ENCODE data around the gene PSMD11.
A peak's percentile ranks its signal among the peaks of the same experiment; 100 is the strongest.
"Not testable (repeated sequence)": the region's sequence is repeated elsewhere in the genome, so short reads cannot be mapped to it uniquely, and the experiment has no call there.

PSMD11 gene

GRCh38 chr17:32444301-32445073 lies at the start of gene PSMD11:
Gene PSMD11 (plus strand): TSS chr17:32444510. CDS start chr17:32444524, 14 bp downstream.
- DNase-seq: peak; percentile 96 to 99 (median 98)

DNA sequence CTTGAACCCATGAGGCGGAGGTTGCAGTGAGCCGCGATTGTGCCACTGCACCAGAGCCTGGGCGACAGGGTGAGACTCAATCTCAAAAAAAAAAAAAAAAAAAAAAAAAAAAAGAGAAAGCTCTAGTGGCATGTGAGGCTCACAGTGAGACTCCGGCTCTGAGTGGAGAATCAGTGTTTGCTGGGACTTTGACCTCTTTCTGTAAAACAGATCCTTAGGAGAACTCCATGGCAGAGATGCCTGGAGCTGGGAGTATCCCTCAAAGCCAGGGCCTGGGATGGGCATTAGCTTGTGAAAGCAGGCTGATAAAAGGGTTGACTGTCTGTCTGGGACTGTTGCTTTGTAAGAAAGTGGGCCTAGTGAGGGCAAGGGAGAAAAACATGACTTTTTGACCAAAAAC lies 48.0 kb upstream of the PSMD11 start:
- no peak for DNase-seq

- DNase-seq: no peak
These were observed 45.4 kb upstream of the PSMD11 start for GRCh38 chr17:32398946-32399345.

- DNase-seq: not testable (repeated sequence)
These were observed 34.2 kb upstream of the PSMD11 start for GRCh38 chr17:32410085-32410484.

GRCh38 chr17:32426894-32427293 lies 17.4 kb upstream of the PSMD11 start:
- DNase-seq: no peak

- DNase-seq: no peak
These were observed 14.7 kb upstream of the PSMD11 start for GRCh38 chr17:32429598-32429997.

- no peak for DNase-seq
These were observed 3.6 kb upstream of the PSMD11 start for GRCh38 chr17:32440722-32441121.

- DNase-seq: no peak
These were observed 2.4 kb upstream of the PSMD11 start for GRCh38 chr17:32441886-32442285.

- no peak for DNase-seq
These were observed 446 bp upstream of the PSMD11 start for GRCh38 chr17:32443827-32444300.

DNA sequence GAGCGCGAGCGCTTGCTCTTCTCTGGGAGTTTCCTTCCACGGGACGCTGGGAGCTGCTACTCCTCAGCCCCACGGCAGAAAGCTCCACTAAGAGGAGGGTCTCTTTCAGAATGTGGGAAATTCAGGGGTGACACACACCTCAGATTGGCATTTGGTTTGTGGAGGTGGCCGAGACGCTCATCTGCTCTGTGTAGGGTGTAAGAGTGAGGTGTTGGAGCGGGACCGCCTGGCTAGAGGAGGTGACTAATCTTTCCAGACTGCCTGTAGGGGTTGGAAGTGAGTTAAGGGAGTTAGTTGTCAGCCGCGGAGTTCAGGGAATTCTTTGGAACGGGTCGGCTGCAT lies 735 bp downstream of the PSMD11 start:
- peak in 2 of 6 experiments; percentile 22 to 30 for DNase-seq

DNA sequence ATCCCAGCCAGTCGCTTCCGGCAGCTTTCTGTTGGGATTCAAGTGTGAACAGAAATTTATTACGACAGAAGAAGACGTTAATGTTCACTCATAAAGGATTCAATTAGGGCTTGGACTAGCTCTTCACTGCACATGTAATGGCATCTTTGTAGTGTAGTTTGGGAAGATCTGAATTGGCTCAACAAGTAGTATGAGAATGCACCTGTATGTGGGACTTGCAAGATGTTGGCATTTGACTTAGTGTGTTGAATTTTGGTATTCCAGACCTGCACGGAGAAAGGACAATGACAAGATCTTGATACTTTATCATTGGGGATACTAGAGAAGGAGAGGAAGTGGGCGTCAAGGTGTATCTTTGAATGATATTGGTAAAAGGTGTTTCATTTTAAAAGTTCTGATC lies 1.2 kb downstream of the PSMD11 start:
- DNase-seq: no peak

DNA sequence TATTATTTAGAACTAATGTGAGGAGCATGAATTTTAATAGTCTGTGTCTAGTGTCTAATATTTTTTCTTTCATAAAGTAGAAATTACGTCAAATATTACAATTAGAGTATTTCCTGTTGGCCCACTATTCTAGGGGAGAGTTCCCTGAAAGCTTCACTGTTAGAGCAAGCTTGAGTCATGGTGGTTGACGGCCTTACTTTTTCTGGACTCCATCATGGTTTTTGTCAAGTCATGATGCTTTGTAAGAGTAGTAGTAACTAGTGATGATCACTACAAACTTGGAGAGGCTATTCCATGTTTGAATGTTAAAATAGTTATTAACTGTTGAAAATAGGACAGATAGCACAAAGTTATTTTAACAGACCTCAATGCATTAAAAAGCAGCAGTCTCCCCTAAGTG lies 1.7 kb downstream of the PSMD11 start:
- DNase-seq: no peak

GRCh38 chr17:32446949-32447348 lies 2.6 kb downstream of the PSMD11 start:
- DNase-seq: no peak

DNA sequence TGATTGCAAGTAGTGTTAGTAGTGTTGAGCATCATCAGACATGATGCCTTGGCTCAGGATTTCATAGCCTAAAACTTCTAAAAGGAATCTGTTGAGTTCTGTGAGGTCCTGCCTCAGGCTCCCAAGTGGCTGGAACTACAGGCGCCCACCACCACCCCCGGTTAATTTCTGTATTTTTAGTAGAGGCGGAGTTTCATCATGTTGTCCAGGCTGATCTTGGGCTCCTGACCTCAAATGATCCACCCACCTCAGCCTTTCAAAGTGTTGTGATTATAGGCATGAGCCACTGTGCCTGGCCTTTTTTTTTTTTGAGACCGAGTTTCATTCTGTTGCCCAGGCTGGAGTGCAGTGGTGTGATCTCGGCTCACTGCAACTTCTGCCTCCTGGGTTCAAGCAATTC lies 5.7 kb downstream of the PSMD11 start:
- no peak for DNase-seq

DNA sequence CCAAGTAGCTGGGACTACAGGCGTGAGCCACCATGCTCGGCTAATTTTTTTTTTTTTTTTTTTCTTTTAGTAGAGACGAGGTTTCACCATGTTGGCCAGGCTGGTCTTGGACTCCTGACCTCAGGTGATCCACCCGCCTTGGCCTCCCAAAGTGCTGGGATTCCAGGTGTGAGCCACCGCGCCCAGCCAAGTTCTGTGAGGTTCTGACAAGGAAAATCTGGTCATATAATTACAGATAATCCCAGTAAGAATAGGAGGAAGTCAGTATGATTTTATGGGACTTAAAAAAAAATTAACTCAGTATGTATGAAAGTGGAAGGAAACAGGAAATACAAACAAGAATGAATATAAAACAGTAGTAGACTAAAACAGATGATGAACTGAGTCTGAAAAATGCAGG lies 6.1 kb downstream of the PSMD11 start:
- DNase-seq: not testable (repeated sequence)

- DNase-seq: no peak
These were observed 7.6 kb downstream of the PSMD11 start for GRCh38 chr17:32451879-32452278.

GRCh38 chr17:32452281-32452680 lies 8.0 kb downstream of the PSMD11 start:
- DNase-seq: no peak

DNA sequence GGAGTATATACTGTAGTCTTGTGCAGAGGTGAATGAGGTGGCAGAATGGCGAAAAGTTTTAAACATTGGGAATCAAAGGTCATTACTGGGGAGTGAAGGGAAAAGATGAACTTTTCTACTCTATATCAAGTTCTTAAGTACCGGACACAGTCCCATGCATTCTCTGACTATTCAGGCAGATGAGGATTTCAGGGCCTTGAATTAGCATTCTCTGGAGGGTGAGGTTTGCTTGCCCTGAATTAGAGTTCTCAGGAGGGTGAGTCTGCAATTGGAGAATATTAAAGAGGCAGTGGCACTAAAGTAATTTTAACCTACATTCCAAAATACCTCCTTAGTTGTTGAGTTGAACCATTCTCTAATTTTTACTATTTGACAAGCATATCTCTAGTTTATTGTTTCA lies 9.1 kb downstream of the PSMD11 start:
- no peak for DNase-seq

DNA sequence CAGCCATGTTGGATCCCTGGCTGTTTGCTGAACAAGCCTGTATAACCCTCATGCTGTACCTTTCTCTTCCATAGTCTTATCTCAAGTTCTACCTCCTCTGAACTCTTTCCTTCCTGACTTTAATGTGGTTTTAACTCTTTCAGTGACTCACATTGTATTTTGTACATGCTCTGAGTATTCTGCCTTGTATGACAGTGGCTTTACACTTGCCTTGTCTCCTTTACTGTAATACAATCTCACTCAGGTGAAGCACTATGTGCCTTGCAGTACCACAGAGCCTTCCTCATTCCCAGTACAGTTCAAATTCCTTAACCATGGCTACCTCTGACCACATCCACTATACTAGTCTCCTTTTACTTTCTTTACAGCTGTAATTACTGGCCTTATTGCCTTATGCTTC lies 14.1 kb downstream of the PSMD11 start:
- no peak for DNase-seq

GRCh38 chr17:32460054-32460453 lies 15.7 kb downstream of the PSMD11 start:
- DNase-seq: no peak

GRCh38 chr17:32461498-32461852 lies 17.2 kb downstream of the PSMD11 start:
- no peak for DNase-seq

GRCh38 chr17:32461853-32462617 lies 17.7 kb downstream of the PSMD11 start:
- peak; percentile 21 to 68 (median 48) for DNase-seq

- DNase-seq: no peak
These were observed 19.0 kb downstream of the PSMD11 start for GRCh38 chr17:32463304-32463703.

DNA sequence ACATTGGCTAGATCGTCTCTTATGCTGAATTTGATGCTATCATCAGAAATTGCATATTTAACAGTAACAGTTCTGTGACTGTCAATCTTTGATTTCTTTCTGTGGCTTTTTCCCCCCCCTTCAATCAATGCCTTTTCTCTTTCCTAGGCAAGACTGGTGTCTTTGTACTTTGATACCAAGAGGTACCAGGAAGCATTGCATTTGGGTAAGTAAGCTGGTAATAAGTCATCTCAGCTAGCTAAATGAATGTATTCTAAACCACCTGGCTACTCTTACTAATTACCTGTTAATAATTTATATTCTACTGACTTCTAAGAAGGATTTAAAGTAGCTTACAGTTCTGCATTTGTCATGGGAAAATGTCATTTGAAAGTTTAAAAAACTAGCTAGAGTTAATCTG lies 20.1 kb downstream of the PSMD11 start:
- no peak for DNase-seq
